HepG2 (cell line): ENCODE measurements around the gene CCT3. TPM values are rescaled to one million over a fixed set of nuclear protein-coding genes. Genes with fewer than 3 reads are reported as not detected.

Experiments used
- ARID4A ChIP-seq: sonication (generic); formaldehyde crosslinking; IDR thresholded peaks from 2 replicates; pipeline ENCODE4 v1.5.0; 2020; ENCODE audit warnings: mild to moderate bottlenecking, missing genetic modification reagents, borderline replicate concordance
- DPF2 ChIP-seq: sonication (generic); formaldehyde crosslinking; IDR thresholded peaks from 2 replicates; pipeline ENCODE4 v1.4.0; 2020; ENCODE audit warnings: mild to moderate bottlenecking, low read depth, missing genetic modification reagents, borderline replicate concordance
- HOXA9 ChIP-seq: sonication (generic); formaldehyde crosslinking; IDR thresholded peaks from 2 replicates; pipeline ENCODE4 v1.8.1; 2022; ENCODE audit warnings: missing genetic modification reagents, mild to moderate bottlenecking, moderate library complexity, borderline replicate concordance
- NR2C2 ChIP-seq: sonication (generic); formaldehyde crosslinking; IDR thresholded peaks from 2 replicates; pipeline ENCODE4 v1.4.0; 2020; ENCODE audit warnings: missing genetic modification reagents, mild to moderate bottlenecking, moderate library complexity, borderline replicate concordance
- PITX1 ChIP-seq: sonication (generic); formaldehyde crosslinking; IDR thresholded peaks from 2 replicates; pipeline ENCODE4 v1.5.1; 2020; ENCODE audit warnings: mild to moderate bottlenecking, missing genetic modification reagents
- SUZ12 ChIP-seq: fragments of 150-350 bp; IDR thresholded peaks from 2 replicates; pipeline ENCODE4 v1.6.1; 2014; ENCODE audit warnings: low read depth, low read length
- ZFP36 ChIP-seq: fragments of 150-350 bp; IDR thresholded peaks from 2 replicates; pipeline ENCODE4 v1.6.1; 2018; ENCODE audit warnings: borderline replicate concordance, low read length, low read depth; ENCODE audit not compliant: partially characterized antibody
- ZNF317 ChIP-seq: sonication (generic); formaldehyde crosslinking; IDR thresholded peaks from 2 replicates; pipeline ENCODE4 v1.5.0; 2020; ENCODE audit warnings: mild to moderate bottlenecking, missing genetic modification reagents
- ZNF546 ChIP-seq: sonication (generic); formaldehyde crosslinking; conservative IDR thresholded peaks from 2 replicates; pipeline ENCODE4 v1.8.1; 2023; ENCODE audit warnings: mild to moderate bottlenecking, missing genetic modification reagents
- ZNF556 ChIP-seq: sonication (generic); formaldehyde crosslinking; IDR thresholded peaks from 2 replicates; pipeline ENCODE4 v1.4.0; 2020; ENCODE audit warnings: mild to moderate bottlenecking, missing genetic modification reagents, borderline replicate concordance
- ZNF713 ChIP-seq: sonication (generic); formaldehyde crosslinking; IDR thresholded peaks from 2 replicates; pipeline ENCODE4 v1.4.0; 2020; ENCODE audit warnings: mild to moderate bottlenecking, missing genetic modification reagents
- ZNF878 ChIP-seq: sonication (generic); formaldehyde crosslinking; IDR thresholded peaks from 2 replicates; pipeline ENCODE4 v1.8.1; 2023; ENCODE audit warnings: mild to moderate bottlenecking, missing genetic modification reagents, moderate library complexity
- polyA plus RNA-seq, 8 experiments: library from polyadenylated mRNA; depleted of rRNA in 3 of 8; stranded (reverse) in 7 of 8; unstranded in 1 of 8; fragments of >200 nt; fragmentation: Illumina TruSeq in 4 of 8; extraction: Trizol in 4 of 8; gene quantifications; 2 replicates each; pipeline versions ENCODE4 v1.2.1 to v1.2.3, GENCODE V29; 2011 to 2016; ENCODE audit warnings: low read depth in 4 of 8, missing spikeins in 1 of 8, mixed read lengths in 1 of 8; ENCODE audit not compliant: insufficient read depth in 1 of 8
- total RNA-seq, 5 experiments: library from RNA; depleted of rRNA; stranded (reverse); fragments of >200 nt; fragmentation: Illumina TruSeq; extraction: Trizol; gene quantifications; 2 replicates each; pipeline ENCODE4 v1.2.3, GENCODE V29; 2016; ENCODE audit warnings: low read depth in 1 of 5
- TF ChIP-seq, protein P1 (sequence below): IDR thresholded peaks from 2 replicates; pipeline ENCODE4 v1.6.1; 2016; ENCODE audit warnings: low read depth, missing genetic modification reagents, missing compliant biosample characterization
- TF ChIP-seq, protein P2 (sequence below): sonication (generic); formaldehyde crosslinking; IDR thresholded peaks from 2 replicates; pipeline ENCODE4 v1.4.0; 2020; ENCODE audit warnings: low read depth, mild to moderate bottlenecking, missing genetic modification reagents

CCT3 gene
- total and polyA plus RNA-seq, 2 of the 13 experiments (the other 11 are each of a cell fraction or from before 2014, with no cell fraction given) = 319 to 615 TPM

- peak; percentile 95 for TF ChIP-seq NR2C2 (CRISPR knock-in tag)
- no peak for TF ChIP-seq ZNF713 (CRISPR knock-in tag)
- TF ChIP-seq, protein P1, sequence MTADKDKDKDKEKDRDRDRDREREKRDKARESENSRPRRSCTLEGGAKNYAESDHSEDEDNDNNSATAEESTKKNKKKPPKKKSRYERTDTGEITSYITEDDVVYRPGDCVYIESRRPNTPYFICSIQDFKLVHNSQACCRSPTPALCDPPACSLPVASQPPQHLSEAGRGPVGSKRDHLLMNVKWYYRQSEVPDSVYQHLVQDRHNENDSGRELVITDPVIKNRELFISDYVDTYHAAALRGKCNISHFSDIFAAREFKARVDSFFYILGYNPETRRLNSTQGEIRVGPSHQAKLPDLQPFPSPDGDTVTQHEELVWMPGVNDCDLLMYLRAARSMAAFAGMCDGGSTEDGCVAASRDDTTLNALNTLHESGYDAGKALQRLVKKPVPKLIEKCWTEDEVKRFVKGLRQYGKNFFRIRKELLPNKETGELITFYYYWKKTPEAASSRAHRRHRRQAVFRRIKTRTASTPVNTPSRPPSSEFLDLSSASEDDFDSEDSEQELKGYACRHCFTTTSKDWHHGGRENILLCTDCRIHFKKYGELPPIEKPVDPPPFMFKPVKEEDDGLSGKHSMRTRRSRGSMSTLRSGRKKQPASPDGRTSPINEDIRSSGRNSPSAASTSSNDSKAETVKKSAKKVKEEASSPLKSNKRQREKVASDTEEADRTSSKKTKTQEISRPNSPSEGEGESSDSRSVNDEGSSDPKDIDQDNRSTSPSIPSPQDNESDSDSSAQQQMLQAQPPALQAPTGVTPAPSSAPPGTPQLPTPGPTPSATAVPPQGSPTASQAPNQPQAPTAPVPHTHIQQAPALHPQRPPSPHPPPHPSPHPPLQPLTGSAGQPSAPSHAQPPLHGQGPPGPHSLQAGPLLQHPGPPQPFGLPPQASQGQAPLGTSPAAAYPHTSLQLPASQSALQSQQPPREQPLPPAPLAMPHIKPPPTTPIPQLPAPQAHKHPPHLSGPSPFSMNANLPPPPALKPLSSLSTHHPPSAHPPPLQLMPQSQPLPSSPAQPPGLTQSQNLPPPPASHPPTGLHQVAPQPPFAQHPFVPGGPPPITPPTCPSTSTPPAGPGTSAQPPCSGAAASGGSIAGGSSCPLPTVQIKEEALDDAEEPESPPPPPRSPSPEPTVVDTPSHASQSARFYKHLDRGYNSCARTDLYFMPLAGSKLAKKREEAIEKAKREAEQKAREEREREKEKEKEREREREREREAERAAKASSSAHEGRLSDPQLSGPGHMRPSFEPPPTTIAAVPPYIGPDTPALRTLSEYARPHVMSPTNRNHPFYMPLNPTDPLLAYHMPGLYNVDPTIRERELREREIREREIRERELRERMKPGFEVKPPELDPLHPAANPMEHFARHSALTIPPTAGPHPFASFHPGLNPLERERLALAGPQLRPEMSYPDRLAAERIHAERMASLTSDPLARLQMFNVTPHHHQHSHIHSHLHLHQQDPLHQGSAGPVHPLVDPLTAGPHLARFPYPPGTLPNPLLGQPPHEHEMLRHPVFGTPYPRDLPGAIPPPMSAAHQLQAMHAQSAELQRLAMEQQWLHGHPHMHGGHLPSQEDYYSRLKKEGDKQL (CRISPR knock-in tag) = peak; percentile 87
- peak; percentile 65; the same call in 1 of the 2 replicates for TF ChIP-seq ZNF878
- TF ChIP-seq HOXA9 (CRISPR knock-in tag) = no peak
- no peak for TF ChIP-seq SUZ12
- peak; percentile 74 for TF ChIP-seq ZNF317 (CRISPR knock-in tag)
- peak; percentile 75; the same call in 1 of the 2 replicates for TF ChIP-seq ARID4A (CRISPR knock-in tag)
- TF ChIP-seq, protein P2, sequence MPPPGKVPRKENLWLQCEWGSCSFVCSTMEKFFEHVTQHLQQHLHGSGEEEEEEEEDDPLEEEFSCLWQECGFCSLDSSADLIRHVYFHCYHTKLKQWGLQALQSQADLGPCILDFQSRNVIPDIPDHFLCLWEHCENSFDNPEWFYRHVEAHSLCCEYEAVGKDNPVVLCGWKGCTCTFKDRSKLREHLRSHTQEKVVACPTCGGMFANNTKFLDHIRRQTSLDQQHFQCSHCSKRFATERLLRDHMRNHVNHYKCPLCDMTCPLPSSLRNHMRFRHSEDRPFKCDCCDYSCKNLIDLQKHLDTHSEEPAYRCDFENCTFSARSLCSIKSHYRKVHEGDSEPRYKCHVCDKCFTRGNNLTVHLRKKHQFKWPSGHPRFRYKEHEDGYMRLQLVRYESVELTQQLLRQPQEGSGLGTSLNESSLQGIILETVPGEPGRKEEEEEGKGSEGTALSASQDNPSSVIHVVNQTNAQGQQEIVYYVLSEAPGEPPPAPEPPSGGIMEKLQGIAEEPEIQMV (CRISPR knock-in tag) = 0 out of 2 replicates have a peak, but pooled peaks have one; percentile 53
- TF ChIP-seq DPF2 (CRISPR knock-in tag) = peak; percentile 98
- peak; percentile 85; the same call in 1 of the 2 replicates for TF ChIP-seq ZNF556 (CRISPR knock-in tag)
- peak; percentile 95 for TF ChIP-seq PITX1
- TF ChIP-seq ZFP36 = peak; percentile 74
- TF ChIP-seq ZNF546 (CRISPR knock-in tag) = no peak
These were observed 33.6 kb upstream of the CCT3 start (continued) for GRCh38 chr1:156371553-156372264.
